OCI-LY3 (cell line): ENCODE data around the gene IL17RD.

Source experiments
- CTCF ChIP-seq: fragments of 200-600, 300-600 bp; sonication (generic); IDR thresholded peaks from 2 replicates; pipeline ENCODE4 v1.5.1; 2014; ENCODE audit warnings: antibody characterized with exemption, low read length, low read depth
- EZH2phosphoT487 ChIP-seq: fragments of 200-600 bp; shearing (Covaris generic); IDR thresholded peaks from 2 replicates; pipeline ENCODE4 v1.6.1; 2018; ENCODE audit warnings: antibody characterized with exemption, mixed run types, low read depth

- TF ChIP-seq CTCF: no peak
- TF ChIP-seq EZH2phosphoT487: no peak
Observed at GRCh38 chr3:57147071-57147470, 18.1 kb downstream of the IL17RD start.
